HG03175 (cell line): ENCODE results near the gene GBE1.

Experiments used
- ATAC-seq: cut with Tn5 transposase; IDR thresholded peaks from one replicate; pipeline ENCODE4 v1.9.1; 2021; ENCODE audit warnings: mild to moderate bottlenecking, moderate library complexity; ENCODE audit not compliant: unreplicated experiment

The GBE1 gene

GRCh38 chr3:81476692-81477091 lies 284.8 kb downstream of the GBE1 start:
- no peak for ATAC-seq

GRCh38 chr3:81472600-81473362 lies 288.7 kb downstream of the GBE1 start:
- no peak for ATAC-seq

DNA sequence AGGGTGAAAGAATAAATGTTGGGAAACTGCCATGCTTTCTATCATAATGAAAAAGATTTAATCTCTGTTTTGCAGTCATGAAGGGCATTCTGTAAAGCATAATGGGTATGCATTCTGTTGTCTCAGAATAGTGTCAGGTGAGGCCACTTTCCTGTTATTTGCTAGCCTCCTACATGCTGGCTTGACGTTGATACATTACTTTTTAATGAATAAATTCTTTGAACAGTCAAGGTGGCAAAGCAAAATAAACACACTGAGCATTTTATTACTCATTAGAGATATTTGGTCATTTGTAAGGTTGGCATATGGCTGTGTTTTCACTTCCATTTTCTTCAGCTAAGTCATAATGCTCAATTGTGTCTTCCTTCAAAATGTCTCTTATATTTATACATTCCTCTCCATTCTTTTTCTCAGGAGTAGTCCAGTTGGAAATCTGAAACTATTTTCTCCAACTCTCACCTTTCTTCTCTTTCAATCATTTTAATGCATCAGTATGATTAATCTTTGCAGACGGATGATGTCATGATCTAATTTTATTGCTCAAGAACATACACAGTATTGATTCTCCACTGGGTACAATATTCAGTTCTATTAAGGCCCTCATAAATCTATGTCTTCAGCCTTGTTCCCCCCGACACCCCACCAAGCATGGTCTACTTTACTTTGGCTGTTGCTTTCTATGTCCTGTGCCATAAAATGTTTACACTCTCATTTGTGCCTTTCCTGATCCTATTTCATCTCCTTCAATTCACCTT lies 290.7 kb downstream of the GBE1 start:
- no peak for ATAC-seq

- ATAC-seq: no peak
Measured at GRCh38 chr3:81468391-81468790, 293.1 kb downstream of the GBE1 start.

DNA sequence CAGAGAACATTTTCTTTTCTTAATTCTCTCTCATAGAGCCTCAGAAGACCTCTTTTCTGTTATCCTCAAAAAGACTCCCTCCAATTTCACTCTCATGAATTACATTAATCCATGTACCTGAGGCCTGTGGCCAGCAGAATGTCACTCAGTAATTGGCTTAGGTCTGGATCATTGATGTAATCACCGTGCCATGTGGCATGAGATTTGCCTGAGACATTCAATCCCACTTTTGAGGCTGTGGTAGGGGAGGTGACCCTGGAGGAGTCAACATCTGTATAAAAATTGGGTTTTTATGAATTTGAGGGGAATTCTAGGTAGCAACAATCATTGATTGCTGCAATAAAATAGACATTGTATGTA lies 295.3 kb downstream of the GBE1 start:
- no peak for ATAC-seq

DNA sequence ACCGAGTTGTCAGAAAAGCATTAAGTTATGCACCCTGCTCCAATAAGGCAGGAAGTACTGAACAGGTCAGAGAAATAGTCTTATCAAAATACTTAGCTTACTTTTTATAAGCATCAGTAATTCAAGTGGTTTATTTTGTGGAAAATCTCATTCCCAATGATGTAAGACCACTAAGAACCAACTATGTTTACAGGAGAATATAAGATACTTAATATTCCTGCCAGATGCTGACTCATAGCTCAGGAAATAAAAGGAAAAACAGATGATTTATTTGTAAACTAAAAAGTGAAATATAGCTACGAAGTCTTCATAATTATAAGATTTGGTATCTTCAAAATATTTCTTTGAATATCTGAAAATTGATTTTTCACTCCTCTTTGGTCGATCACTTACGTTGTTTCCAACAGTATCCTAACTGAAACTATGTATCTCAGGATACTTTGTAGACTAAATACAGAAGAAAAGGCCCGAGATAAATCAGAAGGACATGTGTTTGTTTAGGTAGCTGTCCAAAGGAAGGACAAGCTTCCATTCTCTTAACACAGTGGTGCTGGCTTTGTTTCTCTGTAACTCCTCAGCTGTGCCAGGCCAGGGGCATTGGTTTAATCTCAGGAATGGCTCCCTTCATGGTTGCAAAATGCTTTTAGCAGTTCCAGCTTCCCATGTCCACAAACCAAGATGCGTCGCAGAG lies 295.8 kb downstream of the GBE1 start:
- no peak for ATAC-seq

DNA sequence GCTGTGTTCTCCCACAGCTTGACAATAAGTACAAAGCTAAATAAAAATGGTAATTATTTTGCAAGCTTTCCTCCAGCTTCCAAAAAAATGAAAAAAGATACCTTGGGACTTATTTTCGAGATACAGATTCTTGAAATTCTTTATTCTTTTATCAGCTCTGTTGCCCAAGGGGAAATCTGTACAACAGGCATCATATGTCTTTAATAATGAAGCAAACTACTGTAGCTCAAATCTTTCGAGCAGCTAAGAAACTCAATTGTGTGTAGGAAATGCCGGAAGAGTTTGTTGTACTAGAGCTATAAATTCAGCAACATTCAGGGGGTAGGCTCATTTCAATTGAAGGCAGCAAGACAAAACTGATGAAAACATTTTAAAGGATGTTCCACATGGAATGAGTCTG lies 297.7 kb downstream of the GBE1 start:
- no peak for ATAC-seq

DNA sequence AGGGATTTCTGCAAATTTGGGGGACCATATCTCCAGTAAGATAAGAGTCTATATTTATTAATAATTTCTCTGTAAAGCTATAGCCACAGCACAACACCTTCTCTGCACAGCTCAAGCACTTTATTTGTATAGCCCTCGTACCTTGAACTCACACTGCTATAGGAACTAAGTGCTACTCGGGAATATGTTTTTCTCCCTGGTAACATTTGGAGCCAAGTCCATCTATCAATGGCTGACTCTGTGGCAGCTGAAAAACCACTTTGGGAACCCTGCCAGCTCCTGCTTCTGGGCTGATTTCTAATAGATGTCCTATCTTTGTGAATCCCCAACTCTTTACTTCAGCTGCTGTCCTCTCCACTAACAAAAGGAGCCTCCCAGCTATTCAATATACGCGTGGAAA lies 298.5 kb downstream of the GBE1 start:
- no peak for ATAC-seq

DNA sequence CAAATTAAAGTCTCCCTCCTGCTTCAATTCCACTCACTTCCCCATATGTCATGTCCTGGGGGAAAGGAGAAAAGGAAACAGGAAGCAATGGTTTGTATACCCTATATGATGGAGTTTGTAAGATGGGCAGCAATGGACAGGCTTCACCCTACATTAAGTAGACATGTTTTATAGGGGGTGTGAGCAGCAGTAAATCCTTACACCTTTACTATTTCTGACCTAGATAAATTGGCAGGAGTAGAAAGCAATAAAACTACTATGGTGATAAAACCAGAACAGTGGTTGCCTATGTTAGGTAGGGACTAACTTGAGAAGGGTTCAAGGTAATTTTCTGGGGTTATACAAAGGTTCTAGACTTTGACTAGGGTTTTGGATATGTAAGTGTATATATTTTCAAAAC lies 301.7 kb downstream of the GBE1 start:
- ATAC-seq: no peak

GRCh38 chr3:81452418-81452817 lies 309.0 kb downstream of the GBE1 start:
- no peak for ATAC-seq

GRCh38 chr3:81451611-81452010 lies 309.8 kb downstream of the GBE1 start:
- ATAC-seq: no peak

- ATAC-seq: no peak
Measured at GRCh38 chr3:81451140-81451539, 310.3 kb downstream of the GBE1 start.

DNA sequence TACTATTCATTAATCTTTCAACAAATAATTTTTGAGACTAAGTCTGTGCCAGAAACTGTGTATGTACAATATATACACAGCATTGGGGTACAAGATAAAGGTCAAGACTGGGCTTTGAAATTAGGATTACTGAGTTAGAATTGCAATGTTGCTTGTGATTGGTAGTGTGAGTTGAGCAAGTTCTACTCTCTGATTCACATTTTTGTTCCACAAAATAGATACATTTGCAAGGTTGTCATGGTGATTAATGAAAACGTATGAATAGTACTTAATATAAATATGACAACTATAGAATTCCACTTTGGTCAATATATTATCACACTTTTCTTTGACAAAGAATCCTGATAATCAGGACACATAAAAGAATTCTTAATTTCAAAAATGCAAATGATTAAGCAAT lies 314.6 kb downstream of the GBE1 start:
- no peak for ATAC-seq

DNA sequence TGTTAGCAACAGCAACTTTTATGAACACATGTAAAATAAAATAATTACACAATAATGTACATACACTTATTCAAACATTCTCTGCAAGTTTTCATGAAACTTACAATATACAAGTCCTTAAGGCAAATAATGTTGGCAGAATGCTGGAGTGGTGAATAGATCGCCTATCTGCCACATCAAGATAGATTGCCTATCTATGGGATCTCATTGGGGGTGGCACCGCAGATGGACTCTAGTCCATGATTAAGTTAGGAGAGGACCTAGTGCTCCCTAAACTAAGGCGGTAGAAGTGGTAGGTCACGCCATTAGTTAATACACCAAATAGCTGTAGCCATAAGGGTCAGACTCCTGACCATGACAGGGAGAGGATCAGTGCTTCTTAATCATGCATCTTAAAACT lies 315.7 kb downstream of the GBE1 start:
- no peak for ATAC-seq

DNA sequence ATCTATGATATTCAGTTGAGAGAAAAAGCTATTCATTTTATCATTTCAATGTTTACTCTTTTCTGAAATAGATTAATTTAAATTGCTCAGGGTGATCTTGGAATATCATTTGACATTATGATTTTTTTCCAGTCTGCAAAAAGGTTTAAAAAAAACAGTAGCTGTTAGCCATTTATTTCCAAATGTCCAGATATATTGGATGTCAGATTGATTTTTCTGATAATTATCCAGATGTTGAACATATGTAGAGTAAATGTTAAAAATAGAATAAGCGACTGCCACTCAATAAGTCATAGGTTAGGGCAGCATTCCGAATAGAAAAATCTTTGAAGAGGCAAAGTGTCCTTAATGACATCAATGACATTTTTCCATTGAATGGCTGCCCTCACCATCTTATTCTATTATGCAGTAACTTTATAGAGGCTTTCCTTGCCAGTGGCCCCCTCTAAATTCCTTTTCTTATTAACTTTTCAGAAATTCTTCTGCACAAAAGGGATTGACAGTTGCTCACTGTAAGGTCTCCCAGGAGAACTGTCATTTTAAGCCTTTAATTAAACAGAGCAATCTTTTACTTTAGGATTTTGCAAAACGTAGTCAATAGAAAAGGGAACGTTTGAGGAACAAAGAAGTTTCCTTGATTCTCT lies 316.5 kb downstream of the GBE1 start:
- no peak for ATAC-seq

DNA sequence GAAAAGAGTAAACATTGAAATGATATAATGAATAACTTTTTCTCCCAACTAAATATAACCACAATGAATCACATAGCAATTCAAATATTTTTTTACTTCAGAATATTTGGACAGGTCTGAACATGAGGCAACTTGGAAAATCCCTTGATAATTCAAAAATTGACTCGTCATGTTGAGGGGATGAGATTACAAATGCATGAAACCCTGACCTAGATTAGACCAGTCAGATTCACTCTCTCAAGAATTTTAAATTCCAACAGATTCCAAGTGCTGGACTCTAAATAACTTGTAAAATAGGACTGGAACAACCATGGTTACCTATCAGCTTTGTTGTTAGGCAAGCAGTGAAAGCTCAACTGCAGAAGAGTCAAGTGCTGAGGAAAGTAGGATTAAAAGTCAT lies 317.5 kb downstream of the GBE1 start:
- ATAC-seq: no peak

- no peak for ATAC-seq
Measured at GRCh38 chr3:81443457-81443782, 318.0 kb downstream of the GBE1 start.

- ATAC-seq: no peak
Measured at GRCh38 chr3:81442758-81443456, 318.5 kb downstream of the GBE1 start.

- ATAC-seq: no peak
Measured at GRCh38 chr3:81440661-81441060, 320.8 kb downstream of the GBE1 start.
